HEK293 (cell line): ENCODE results near the gene ZNF783.

Experiments used
- CTCF ChIA-PET: fragments of 350-600 bp; formaldehyde crosslinking; extraction: SDS; loops from one replicate; lab custom pipeline; 2021; ENCODE audit warnings: antibody characterized with exemption; lab: Yijun Ruan, JAX
- POLR2A ChIA-PET: fragments of 300-600 bp; formaldehyde crosslinking; extraction: SDS; loops from one replicate; lab custom pipeline; 2020; ENCODE audit warnings: antibody characterized with exemption, inconsistent platforms; lab: Yijun Ruan, JAX
- H3K27ac ChIP-seq: fragments of 200-500 bp; sonication (Bioruptor generic); 2 replicates; pipeline ENCODE4 v1.5.1; 2014; ENCODE audit warnings: low read depth, low read length, control low read depth, inconsistent platforms; ENCODE audit errors: extremely low read depth
- H3K36me3 ChIP-seq, 2 experiments: fragments of 200-500 bp in 1 of 2; sonication (Bioruptor generic) in 1 of 2; 1 replicate in 1 of 2; 2 replicates in 1 of 2; pipeline ENCODE4 v1.5.1; 2014 to 2017; ENCODE audit warnings: inconsistent platforms in 2 of 2, low read length in 2 of 2; ENCODE audit not compliant: control insufficient read depth in 2 of 2, insufficient read depth in 1 of 2
- H3K4me1 ChIP-seq: fragments of 200-500 bp; sonication (Bioruptor generic); 2 replicates; pipeline ENCODE4 v1.5.1; 2014; ENCODE audit warnings: mild to moderate bottlenecking, low read length, inconsistent platforms; ENCODE audit not compliant: control insufficient read depth, insufficient read depth
- H3K4me3 ChIP-seq: 2 replicates; pipeline ENCODE4 v1.5.1; 2011; ENCODE audit warnings: low read depth, mild to moderate bottlenecking, control low read depth, low read length, moderate library complexity
- H3K9me3 ChIP-seq: fragments of 200-500 bp; sonication (Bioruptor generic); 2 replicates; pipeline ENCODE4 v1.5.1; 2014; ENCODE audit warnings: low read depth, low read length, inconsistent platforms; ENCODE audit not compliant: control insufficient read depth, insufficient read depth
- FEZF1 ChIP-seq: fragments of 450-650 bp; formaldehyde crosslinking; IDR thresholded peaks from 2 replicates; pipeline ENCODE4 v1.5.1; 2016; ENCODE audit warnings: missing biosample characterization, missing genetic modification characterization
- HOXC10 ChIP-seq: sonication (generic); formaldehyde crosslinking; IDR thresholded peaks from 2 replicates; pipeline ENCODE4 v1.8.1; 2023; ENCODE audit warnings: mild to moderate bottlenecking, missing genetic modification reagents
- KLF8 ChIP-seq: fragments of 450-650 bp; formaldehyde crosslinking; IDR thresholded peaks from 2 replicates; pipeline ENCODE4 v1.5.1; 2016; ENCODE audit warnings: missing biosample characterization, missing genetic modification characterization
- KLF9 ChIP-seq: fragments of 450-650 bp; formaldehyde crosslinking; IDR thresholded peaks from 2 replicates; pipeline ENCODE4 v1.5.1; 2016; ENCODE audit warnings: missing biosample characterization, missing genetic modification characterization, low read depth
- MEIS1 ChIP-seq: sonication (generic); formaldehyde crosslinking; IDR thresholded peaks from 2 replicates; pipeline ENCODE4 v1.8.1; 2022; ENCODE audit warnings: missing genetic modification reagents, mild to moderate bottlenecking, borderline replicate concordance
- PATZ1 ChIP-seq: fragments of 450-650 bp; formaldehyde crosslinking; IDR thresholded peaks from 2 replicates; pipeline ENCODE4 v1.5.1; 2016; ENCODE audit warnings: missing biosample characterization, missing genetic modification characterization
- PRDM6 ChIP-seq: fragments of 450-650 bp; formaldehyde crosslinking; IDR thresholded peaks from 2 replicates; pipeline ENCODE4 v1.5.1; 2017; ENCODE audit warnings: missing biosample characterization, missing genetic modification characterization
- SETDB1 ChIP-seq: IDR thresholded peaks from one replicate; pipeline ENCODE4 v1.6.1; 2017; ENCODE audit warnings: mild to moderate bottlenecking, low read length, moderate library complexity, mixed read lengths; ENCODE audit not compliant: insufficient read length
- WT1 ChIP-seq: fragments of 450-650 bp; formaldehyde crosslinking; IDR thresholded peaks from 2 replicates; pipeline ENCODE4 v1.5.1; 2016; ENCODE audit warnings: missing biosample characterization, missing genetic modification characterization
- ZFHX2 ChIP-seq: fragments of 450-650 bp; formaldehyde crosslinking; conservative IDR thresholded peaks from 2 replicates; pipeline ENCODE4 v1.5.1; 2016; ENCODE audit warnings: missing biosample characterization, missing genetic modification characterization
- ZFP41 ChIP-seq: fragments of 450-650 bp; formaldehyde crosslinking; IDR thresholded peaks from 2 replicates; pipeline ENCODE4 v1.5.1; 2016; ENCODE audit warnings: missing biosample characterization, missing genetic modification characterization, borderline replicate concordance
- ZNF112 ChIP-seq: fragments of 450-650 bp; formaldehyde crosslinking; IDR thresholded peaks from 2 replicates; pipeline ENCODE4 v1.5.0; 2017; ENCODE audit warnings: missing biosample characterization, missing genetic modification characterization
- ZNF155 ChIP-seq: fragments of 450-650 bp; formaldehyde crosslinking; IDR thresholded peaks from 2 replicates; pipeline ENCODE4 v1.5.1; 2016; ENCODE audit warnings: missing biosample characterization, missing genetic modification characterization
- ZNF19 ChIP-seq: fragments of 450-650 bp; formaldehyde crosslinking; IDR thresholded peaks from 2 replicates; pipeline ENCODE4; 2016; ENCODE audit warnings: missing biosample characterization, missing genetic modification characterization, low read depth
- ZNF214 ChIP-seq: fragments of 450-650 bp; formaldehyde crosslinking; IDR thresholded peaks from 2 replicates; pipeline ENCODE4 v1.5.1; 2017; ENCODE audit warnings: missing biosample characterization, mild to moderate bottlenecking, missing genetic modification characterization, borderline replicate concordance
- ZNF23 ChIP-seq: fragments of 450-650 bp; formaldehyde crosslinking; IDR thresholded peaks from 2 replicates; pipeline ENCODE4 v1.5.1; 2016; ENCODE audit warnings: missing biosample characterization, missing genetic modification characterization, borderline replicate concordance
- ZNF266 ChIP-seq: fragments of 450-650 bp; formaldehyde crosslinking; IDR thresholded peaks from 2 replicates; pipeline ENCODE4 v1.5.1; 2016; ENCODE audit warnings: missing biosample characterization, missing genetic modification characterization, low read depth
- ZNF341 ChIP-seq: fragments of 450-650 bp; formaldehyde crosslinking; IDR thresholded peaks from 2 replicates; pipeline ENCODE4; 2016; ENCODE audit warnings: low read depth, missing biosample characterization, missing genetic modification characterization
- ZNF426 ChIP-seq: fragments of 450-650 bp; formaldehyde crosslinking; IDR thresholded peaks from 2 replicates; pipeline ENCODE4 v1.5.1; 2017; ENCODE audit warnings: missing biosample characterization, missing genetic modification characterization, mild to moderate bottlenecking, inconsistent platforms, moderate library complexity
- ZNF510 ChIP-seq: fragments of 450-650 bp; formaldehyde crosslinking; IDR thresholded peaks from 2 replicates; pipeline ENCODE4 v1.5.1; 2018; ENCODE audit warnings: mild to moderate bottlenecking, missing genetic modification characterization, missing biosample characterization; ENCODE audit not compliant: insufficient replicate concordance
- ZNF596 ChIP-seq: fragments of 450-650 bp; IDR thresholded peaks from 2 replicates; pipeline ENCODE4 v1.5.0; 2018; ENCODE audit warnings: missing biosample characterization, mild to moderate bottlenecking, missing genetic modification characterization, moderate library complexity
- ZNF837 ChIP-seq: fragments of 450-650 bp; formaldehyde crosslinking; IDR thresholded peaks from 2 replicates; pipeline ENCODE4 v1.5.1; 2016; ENCODE audit warnings: missing biosample characterization, missing genetic modification characterization
- ZNF843 ChIP-seq: fragments of 450-650 bp; formaldehyde crosslinking; IDR thresholded peaks from 2 replicates; pipeline ENCODE4 v1.5.1; 2016; ENCODE audit warnings: missing biosample characterization, missing genetic modification characterization
- TF ChIP-seq, protein P1 (sequence below): fragments of 450-650 bp; formaldehyde crosslinking; IDR thresholded peaks from 2 replicates; pipeline ENCODE4 v1.5.1; 2016; ENCODE audit warnings: missing biosample characterization, missing genetic modification characterization
- TF ChIP-seq, protein P2 (sequence below): fragments of 450-650 bp; formaldehyde crosslinking; IDR thresholded peaks from 2 replicates; pipeline ENCODE4 v1.5.1; 2016; ENCODE audit warnings: missing biosample characterization, missing genetic modification characterization
- TF ChIP-seq, protein P3 (sequence below): fragments of 450-650 bp; formaldehyde crosslinking; IDR thresholded peaks from 2 replicates; pipeline ENCODE4 v1.5.1; 2016; ENCODE audit warnings: missing biosample characterization, missing genetic modification characterization, low read depth

The ZNF783 gene

DNA sequence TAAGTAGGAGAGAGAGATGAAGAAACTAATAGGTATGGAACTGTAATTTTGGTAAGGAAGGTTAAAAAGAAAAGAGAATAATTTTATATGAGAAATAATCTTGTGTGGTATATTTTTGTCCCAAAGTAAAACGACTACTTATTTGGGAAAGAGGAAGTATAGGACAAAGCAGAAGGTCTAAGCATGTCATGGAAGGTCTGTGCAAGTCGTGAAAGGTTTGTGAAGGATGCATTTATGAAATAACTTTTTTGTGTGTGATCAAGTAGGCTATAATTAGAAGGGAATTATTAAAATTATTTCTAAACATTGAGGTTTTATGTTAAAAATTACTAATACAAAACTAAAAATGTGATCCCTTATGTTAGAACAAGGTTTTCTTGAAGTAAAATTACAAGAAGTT is 63.3 kb downstream of the ZNF783 start:
- TF ChIP-seq ZNF214 (tag by site-specific recombination) = no peak
- peak; percentile 48 for TF ChIP-seq ZNF510 (tag by site-specific recombination)
- TF ChIP-seq, protein P1, sequence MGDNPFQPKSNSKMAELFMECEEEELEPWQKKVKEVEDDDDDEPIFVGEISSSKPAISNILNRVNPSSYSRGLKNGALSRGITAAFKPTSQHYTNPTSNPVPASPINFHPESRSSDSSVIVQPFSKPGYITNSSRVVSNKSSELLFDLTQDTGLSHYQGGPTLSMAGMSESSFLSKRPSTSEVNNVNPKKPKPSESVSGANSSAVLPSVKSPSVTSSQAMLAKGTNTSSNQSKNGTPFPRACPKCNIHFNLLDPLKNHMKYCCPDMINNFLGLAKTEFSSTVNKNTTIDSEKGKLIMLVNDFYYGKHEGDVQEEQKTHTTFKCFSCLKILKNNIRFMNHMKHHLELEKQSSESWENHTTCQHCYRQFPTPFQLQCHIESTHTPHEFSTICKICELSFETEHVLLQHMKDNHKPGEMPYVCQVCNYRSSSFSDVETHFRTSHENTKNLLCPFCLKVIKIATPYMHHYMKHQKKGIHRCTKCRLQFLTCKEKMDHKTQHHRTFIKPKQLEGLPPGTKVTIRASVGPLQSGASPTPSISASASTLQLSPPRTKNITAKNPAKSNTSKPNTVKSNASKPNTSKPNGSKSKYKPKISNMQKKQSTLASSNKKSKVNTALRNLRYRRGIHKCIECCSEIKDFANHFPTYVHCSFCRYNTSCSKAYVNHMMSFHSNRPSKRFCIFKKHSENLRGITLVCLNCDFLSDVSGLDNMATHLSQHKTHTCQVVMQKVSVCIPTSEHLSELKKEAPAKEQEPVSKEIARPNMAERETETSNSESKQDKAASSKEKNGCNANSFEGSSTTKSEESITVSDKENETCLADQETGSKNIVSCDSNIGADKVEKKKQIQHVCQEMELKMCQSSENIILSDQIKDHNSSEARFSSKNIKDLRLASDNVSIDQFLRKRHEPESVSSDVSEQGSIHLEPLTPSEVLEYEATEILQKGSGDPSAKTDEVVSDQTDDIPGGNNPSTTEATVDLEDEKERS (tag by site-specific recombination) = 0 out of 2 replicates have a peak, but pooled peaks have one; percentile 23
- no peak for TF ChIP-seq ZFP41
- no peak for TF ChIP-seq ZFHX2
- TF ChIP-seq ZNF23 (tag by site-specific recombination) = no peak
- TF ChIP-seq ZNF155 (tag by site-specific recombination) = no peak
- no peak for TF ChIP-seq ZNF837 (tag by site-specific recombination)
- TF ChIP-seq SETDB1 = peak; percentile 97
- Histone ChIP-seq H3K36me3 (no peaks in the 10 kb centered on the region), H3K9me3 (no peaks in the 10 kb centered on the region), H3K27ac (no peak overlapping the region), H3K4me1 (no peaks in the 10 kb centered on the region), H3K4me3 (no peak overlapping the region)
- ChIA-PET POLR2A (interaction anchor here (0.7 kb wide), 1 partner anchor 63 kb away, joined by 3 read pairs; the partner anchor contains the start of gene ZNF783), CTCF (no interaction called here)

DNA sequence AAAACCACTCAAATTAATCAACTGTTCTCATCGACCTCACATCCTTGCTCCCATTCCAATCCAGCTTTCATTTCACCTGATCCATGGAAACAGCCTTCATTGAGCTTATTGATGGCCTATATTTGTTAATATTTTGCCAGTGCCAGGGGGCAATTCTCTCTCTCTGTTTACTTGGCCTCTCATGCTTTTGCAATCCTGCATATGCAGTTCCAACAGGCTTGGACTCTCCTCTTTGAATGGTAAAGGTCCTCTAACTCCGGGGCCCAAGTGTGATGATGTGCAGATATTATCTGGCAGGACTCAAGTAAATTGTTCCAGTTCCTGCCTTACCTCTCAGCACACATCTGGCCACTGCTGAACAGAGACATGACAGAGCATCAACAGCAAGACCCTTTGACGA is 67.3 kb downstream of the ZNF783 start:
- TF ChIP-seq ZNF843 (tag by site-specific recombination) = no peak
- no peak for TF ChIP-seq MEIS1 (CRISPR knock-in tag)
- TF ChIP-seq, protein P2, sequence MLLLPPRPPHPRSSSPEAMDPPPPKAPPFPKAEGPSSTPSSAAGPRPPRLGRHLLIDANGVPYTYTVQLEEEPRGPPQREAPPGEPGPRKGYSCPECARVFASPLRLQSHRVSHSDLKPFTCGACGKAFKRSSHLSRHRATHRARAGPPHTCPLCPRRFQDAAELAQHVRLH = no peak
- TF ChIP-seq ZNF426 (tag by site-specific recombination) = no peak
- no peak for TF ChIP-seq KLF9 (tag by site-specific recombination)
- no peak for TF ChIP-seq ZNF596 (tag by site-specific recombination)
- TF ChIP-seq WT1 (tag by site-specific recombination) = no peak
- TF ChIP-seq ZNF112 (tag by site-specific recombination) = no peak
- TF ChIP-seq HOXC10 (CRISPR knock-in tag) = no peak
- no peak for TF ChIP-seq ZNF266 (tag by site-specific recombination)
- TF ChIP-seq, protein P3, sequence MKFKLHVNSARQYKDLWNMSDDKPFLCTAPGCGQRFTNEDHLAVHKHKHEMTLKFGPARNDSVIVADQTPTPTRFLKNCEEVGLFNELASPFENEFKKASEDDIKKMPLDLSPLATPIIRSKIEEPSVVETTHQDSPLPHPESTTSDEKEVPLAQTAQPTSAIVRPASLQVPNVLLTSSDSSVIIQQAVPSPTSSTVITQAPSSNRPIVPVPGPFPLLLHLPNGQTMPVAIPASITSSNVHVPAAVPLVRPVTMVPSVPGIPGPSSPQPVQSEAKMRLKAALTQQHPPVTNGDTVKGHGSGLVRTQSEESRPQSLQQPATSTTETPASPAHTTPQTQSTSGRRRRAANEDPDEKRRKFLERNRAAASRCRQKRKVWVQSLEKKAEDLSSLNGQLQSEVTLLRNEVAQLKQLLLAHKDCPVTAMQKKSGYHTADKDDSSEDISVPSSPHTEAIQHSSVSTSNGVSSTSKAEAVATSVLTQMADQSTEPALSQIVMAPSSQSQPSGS (tag by site-specific recombination) = no peak
- TF ChIP-seq PATZ1 (tag by site-specific recombination) = no peak
- no peak for TF ChIP-seq ZFHX2
- TF ChIP-seq PRDM6 (tag by site-specific recombination) = no peak
- TF ChIP-seq ZNF19 = no peak
- no peak for TF ChIP-seq FEZF1 (tag by site-specific recombination)
- TF ChIP-seq ZNF341 = no peak
- no peak for TF ChIP-seq KLF8
- CTCF ChIA-PET = interaction anchor here (1.7 kb wide), 1 partner anchor 11 kb away, joined by 6 read pairs; no protein-coding TSS in a partner anchor
- no peaks in the 10 kb centered on the region for H3K36me3 ChIP-seq
- no peaks in the 10 kb centered on the region for H3K9me3 ChIP-seq
- POLR2A ChIA-PET = no interaction called here
- H3K4me3 ChIP-seq = no peak overlapping the region
- no peaks in the 10 kb centered on the region for H3K4me1 ChIP-seq
- no peak overlapping the region for H3K27ac ChIP-seq
